ENCODE measurements around the gene CCBE1. TPM values are rescaled to one million over a fixed set of nuclear protein-coding genes. Genes with fewer than 3 reads are reported as not detected.

The CCBE1 gene
- polyA plus RNA-seq, 3 donors, result 0.23 to 1.0 (median 0.90) TPM

DNA sequence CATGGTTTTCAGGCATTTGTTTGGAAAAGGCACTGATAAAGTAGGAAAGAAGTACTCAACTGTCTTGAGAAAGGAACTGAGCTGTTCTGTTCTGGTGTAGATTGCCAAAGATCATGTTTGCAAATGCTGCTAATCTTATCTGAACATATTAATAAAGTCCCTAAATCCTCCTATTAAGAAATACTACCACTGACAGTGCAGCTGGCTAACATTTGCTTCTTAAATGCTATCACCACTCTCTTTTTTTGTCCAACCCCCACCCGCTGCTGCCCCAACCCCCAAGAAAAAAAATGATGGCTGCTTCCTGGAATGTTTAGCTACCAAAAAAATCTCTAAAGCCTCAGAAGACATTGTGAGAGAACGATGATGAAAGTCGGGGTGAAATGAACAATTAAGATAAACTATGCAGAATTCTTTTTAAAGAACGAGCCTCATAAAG is 130.7 kb downstream of the CCBE1 start:
- 40 to 54% (median 43%) methylated on average over 4 of the region's 4 CpGs for WGBS, 3 donors
- H3K27ac ChIP-seq (ENCODE audit: low read depth, low read length), result no peak overlapping the region

GRCh38 chr18:59565957-59566356 is 131.3 kb downstream of the CCBE1 start:
- no peak overlapping the region for H3K27ac ChIP-seq (ENCODE audit: low read depth, low read length)

DNA sequence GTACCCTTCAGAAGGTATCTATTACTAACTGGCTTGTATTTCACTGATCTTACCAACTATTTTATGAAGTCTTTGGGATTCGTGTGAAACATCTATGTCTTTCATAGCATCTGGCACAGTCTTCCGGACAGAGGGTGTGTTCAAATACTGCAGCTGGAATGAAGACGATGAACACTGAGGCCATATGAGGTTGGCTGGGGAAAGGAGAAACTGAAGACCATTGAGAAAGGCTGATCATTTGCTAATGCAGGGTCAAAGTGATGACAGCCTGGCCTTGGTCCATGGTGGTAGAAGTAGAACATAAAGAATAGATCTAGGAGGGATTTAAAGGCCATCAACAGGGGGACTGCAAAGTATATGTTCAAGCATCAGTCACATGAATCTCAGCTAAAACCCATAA is 132.7 kb downstream of the CCBE1 start:
- H3K27ac ChIP-seq (ENCODE audit: low read depth, low read length), result no peak overlapping the region
- 66 to 76% (median 70%) methylated on average over 3 of the region's 3 CpGs for WGBS, 3 donors

More at GRCh38 chr18:59565957-59566356, 131.3 kb downstream of the CCBE1 start:
- 67 to 71% (median 69%) methylated on average over 3 of the region's 3 CpGs for WGBS, 3 donors

DNA sequence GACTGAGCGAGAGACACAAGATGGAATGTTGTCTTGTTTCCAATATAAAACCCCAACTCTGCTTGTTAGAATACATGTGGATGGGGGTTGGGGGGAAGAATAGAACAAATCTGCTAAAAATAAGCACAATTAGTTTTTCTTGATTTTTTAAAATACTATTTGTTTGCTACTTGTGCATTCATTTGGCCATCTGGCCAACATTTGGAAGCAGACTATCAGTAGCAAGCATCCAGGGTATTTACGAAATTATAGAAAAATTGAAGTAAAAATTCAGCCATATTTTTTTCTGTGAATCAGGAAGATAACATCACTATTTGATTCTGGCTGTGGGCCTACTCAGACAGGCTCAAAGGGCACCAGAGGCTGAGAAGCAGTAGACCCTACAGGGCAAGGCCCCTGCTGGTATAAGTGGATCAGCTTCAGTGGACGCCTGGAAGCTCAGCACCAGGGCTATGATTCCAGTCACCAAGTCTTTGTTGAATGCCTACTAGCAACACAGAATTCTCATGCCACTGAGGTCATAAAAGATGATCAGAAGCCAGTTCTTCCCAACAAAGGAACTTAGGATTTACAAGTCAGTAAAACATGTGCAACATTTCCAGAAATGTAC is 133.9 kb downstream of the CCBE1 start:
- 81 to 91% (median 90%) methylated on average over 3 of the region's 3 CpGs for WGBS, 3 donors
- H3K27ac ChIP-seq (ENCODE audit: low read depth, low read length), result no peak overlapping the region

DNA sequence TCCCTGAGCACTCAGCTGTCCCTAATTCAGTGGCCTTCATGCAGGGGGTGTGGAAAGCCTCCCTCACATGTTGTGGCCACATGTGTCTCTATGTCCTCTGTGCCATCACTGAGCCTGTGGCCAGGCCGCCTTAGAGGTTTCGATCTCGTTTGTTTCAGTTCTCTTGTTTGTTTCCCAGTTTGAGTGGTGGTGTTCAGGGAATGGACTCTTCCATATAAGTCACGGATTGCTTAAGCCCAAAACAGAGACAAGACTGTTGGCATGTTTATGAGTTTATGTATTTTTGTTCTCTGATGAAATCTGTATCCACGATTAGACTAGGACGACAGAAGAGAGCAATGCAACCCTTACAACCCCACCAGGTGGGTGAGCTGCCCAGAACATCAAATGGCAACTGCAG is 134.5 kb downstream of the CCBE1 start:
- no peak overlapping the region for H3K27ac ChIP-seq (ENCODE audit: low read depth, low read length)
- WGBS, 3 donors, result 71 to 78% (median 77%) methylated on average over 6 of the region's 6 CpGs

GRCh38 chr18:59561612-59562011 is 135.6 kb downstream of the CCBE1 start:
- H3K27ac ChIP-seq (ENCODE audit: low read depth, low read length), result no peak overlapping the region
- WGBS, 3 donors, result 49 to 92% (median 84%) methylated on average over 5 of the region's 5 CpGs

- 76 to 88% (median 87%) methylated on average over 7 of the region's 7 CpGs for WGBS, 3 donors
- H3K27ac ChIP-seq (ENCODE audit: low read depth, low read length), result no peak overlapping the region
Measured at GRCh38 chr18:59560556-59560955, 136.7 kb downstream of the CCBE1 start.

DNA sequence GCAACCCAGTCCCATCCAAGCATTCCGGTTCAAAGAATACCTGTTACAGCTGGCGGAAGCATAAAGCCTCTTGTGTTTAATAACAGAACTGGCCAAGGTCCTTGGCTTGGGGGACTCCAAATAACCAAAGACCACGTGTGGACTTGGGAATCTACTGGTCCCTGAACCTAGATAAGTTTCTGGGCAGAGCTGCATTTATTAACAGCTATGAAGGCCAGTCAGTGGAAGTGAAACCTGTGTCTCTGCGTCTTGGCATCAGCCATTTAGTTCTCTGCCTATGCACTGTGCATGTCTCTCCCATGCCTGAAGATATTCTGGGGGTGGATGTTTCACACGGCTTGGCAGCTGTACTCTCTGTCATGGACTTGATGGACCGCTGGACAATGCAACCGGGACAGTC is 137.7 kb downstream of the CCBE1 start:
- H3K27ac ChIP-seq (ENCODE audit: low read depth, low read length), result no peak overlapping the region
- WGBS, 3 donors, result 74 to 87% (median 83%) methylated on average over 7 of the region's 7 CpGs

GRCh38 chr18:59555995-59556659 is 141.1 kb downstream of the CCBE1 start:
- H3K27ac ChIP-seq (ENCODE audit: low read depth, low read length), result no peak overlapping the region
- 54 to 62% (median 60%) methylated on average over 7 of the region's 7 CpGs for WGBS, 3 donors

DNA sequence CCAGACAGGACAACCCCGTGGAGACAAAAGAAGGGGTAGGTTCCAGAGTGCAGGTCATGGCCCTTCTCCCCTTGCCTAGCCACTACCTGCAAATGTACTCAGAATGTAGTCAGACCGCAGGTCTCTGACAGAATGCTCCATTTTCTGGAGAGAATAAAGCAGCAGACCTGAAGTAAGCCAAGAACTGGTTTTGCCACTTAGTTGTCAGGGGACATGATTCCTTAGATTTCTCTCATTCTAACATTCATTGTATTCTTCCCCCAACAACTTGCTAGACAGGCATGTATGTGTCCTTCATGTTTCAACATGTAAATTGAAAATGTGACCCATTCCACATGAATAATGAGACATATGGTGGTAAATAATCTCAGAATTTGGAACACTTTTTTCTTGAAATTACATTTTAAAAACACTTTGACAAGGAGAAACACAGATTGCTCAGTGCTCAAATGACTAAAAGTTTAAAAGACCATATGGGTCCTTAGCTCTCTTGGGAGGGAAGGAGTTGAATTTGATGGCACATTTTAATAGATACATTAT is 142.4 kb downstream of the CCBE1 start:
- 60 to 87% (median 80%) methylated on average over 2 of the region's 2 CpGs for WGBS, 3 donors
- no peak overlapping the region for H3K27ac ChIP-seq (ENCODE audit: low read depth, low read length)

DNA sequence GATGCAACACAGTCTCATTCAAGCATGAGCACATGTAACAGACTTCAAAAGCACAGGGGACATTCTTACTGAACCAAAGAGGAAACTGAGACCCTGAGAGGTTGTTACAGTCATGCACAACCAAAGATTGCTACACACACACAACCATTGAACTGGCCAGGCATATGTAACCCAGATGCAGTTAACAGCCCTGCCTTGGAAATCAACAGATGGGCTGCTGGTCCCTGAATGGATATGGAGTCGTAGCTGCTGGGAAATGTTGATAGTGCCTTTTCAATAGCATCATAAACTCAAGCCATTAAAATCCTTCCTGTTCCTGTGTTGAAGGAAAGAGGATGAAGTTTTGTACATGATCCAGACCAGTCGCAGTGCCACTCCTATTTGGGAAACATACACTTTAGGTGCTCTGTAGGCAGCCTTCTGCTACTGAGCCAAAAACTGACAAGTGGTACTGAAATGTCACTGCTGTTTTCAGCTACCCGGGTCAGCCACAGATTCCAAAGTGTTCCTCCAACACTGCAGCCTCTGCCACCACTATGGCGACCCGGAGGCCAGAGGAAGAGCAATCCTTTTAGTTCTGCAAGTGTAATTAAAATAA is 143.9 kb downstream of the CCBE1 start:
- WGBS, 3 donors, result 72 to 77% (median 73%) methylated on average over 5 of the region's 5 CpGs
- no peak overlapping the region for H3K27ac ChIP-seq (ENCODE audit: low read depth, low read length)

DNA sequence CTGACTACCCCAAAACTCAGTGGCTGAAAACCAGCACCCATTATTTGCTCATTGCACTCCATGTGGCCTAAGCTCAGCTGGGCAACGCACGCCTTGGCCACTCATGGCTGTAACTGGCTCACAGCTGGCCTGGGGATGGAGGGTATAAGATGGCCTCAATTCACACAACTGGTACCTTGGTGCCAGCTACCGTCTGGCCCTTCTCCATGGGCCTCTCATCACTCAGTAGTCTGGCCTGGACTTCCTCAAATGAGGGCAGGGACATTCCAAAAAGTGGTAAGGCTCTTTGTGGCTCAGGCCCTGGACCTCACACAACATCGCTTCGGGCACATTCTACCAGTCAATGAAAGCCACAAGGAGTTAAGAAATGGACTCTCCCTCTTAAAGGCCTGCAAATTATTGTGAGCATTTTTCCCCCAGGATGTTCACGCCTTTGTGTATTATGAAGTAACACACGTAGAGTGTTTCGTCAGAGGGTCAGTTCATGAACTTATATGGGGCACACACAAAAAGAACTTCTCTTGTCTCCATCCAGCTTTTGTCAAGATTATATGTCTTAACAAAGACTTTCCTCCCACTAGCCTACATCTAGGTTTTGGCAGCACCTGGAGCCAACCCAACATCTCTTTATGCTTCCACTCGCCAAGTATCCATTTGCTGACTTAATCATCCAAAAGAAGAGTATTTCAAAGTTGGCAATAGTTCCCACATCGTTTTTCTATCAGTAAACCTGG is 145.2 kb downstream of the CCBE1 start:
- no peak overlapping the region for H3K27ac ChIP-seq (ENCODE audit: low read depth, low read length)
- 76 to 77% (median 77%) methylated on average over 10 of the region's 10 CpGs for WGBS, 3 donors

- H3K27ac ChIP-seq (ENCODE audit: low read depth, low read length), result no peak overlapping the region
- 66 to 74% (median 72%) methylated on average over 4 of the region's 4 CpGs for WGBS, 3 donors
Measured at GRCh38 chr18:59550174-59550516, 147.1 kb downstream of the CCBE1 start.

DNA sequence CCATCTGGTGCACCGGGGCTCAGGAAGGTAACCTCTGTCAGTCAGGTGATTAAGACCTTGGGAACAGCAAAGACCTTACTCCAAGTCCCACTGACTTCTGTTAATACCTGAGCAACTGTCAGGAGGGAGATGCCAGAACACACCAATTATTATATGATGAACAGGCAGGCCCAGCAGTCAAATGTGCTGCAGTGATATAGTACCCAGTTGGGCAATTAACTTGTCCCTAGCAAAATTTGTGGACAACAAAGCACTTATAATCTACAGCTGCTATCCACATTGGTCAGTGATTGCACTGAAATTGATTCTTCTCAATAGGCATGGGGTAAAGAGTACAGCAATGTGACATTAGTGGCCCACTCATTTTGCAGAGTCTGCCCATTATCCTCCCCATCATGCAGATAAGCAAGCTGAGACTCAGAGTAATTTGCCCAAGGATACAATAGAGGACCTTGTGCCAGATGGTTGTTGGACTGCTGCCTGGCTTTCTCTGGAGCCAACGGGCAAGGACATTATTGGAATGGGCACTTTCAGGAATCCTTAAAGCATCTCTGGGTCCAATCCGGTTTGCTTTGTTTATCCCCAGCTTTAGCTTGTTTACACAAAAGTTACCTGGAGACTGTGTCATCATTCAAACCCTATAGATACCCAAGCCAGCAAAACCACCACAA is 147.6 kb downstream of the CCBE1 start:
- WGBS, 3 donors, result 31 to 46% (median 46%) methylated on average over 3 of the region's 3 CpGs
- no peak overlapping the region for H3K27ac ChIP-seq (ENCODE audit: low read depth, low read length)

GRCh38 chr18:59547581-59548182 is 149.5 kb downstream of the CCBE1 start:
- no peak overlapping the region for H3K27ac ChIP-seq (ENCODE audit: low read depth, low read length)
- WGBS, 3 donors, result 33 to 42% (median 35%) methylated on average over 11 of the region's 11 CpGs

DNA sequence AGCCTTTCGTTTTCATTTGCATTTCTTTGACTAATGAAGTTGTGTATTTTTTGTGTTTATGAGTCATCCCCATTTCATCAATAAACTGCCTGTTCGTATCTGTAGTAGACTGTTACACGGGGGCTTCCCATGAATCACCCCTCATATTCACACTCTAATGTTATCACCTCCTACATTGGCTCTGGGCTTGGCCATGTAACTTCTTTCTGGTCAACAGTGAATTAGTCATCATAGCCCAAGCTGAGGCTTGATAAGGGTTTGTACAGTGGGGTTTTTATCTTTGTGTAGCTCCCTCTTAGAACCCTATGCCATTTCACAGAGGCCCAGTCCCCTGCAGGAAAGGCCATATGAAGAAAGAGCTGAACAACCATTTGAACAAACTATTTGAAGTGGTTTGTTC is 151.0 kb downstream of the CCBE1 start:
- 69 to 72% (median 70%) methylated on average over 3 of the region's 3 CpGs for WGBS, 3 donors
- no peak overlapping the region for H3K27ac ChIP-seq (ENCODE audit: low read depth, low read length)

DNA sequence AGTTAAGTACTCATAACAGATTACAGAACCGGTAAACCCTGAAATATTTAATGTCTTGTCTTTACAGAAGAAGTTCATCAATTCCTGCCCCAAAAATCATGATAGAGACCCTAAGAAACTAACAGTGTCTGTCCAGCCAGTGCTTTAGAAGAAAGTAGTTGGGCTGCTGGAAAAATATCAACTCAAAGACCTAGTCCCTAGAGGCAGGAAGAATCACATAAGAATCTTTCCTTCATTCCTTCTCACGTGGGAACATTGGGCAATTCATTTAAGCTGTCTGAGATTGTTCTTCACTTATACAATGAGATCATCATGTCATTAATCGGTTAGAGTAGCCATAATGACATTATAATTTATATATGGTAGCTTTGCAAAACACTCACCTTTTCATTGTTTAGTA is 156.4 kb downstream of the CCBE1 start:
- WGBS, 3 donors, result 32 to 56% (median 49%) methylated on average over 3 of the region's 3 CpGs
- H3K27ac ChIP-seq (ENCODE audit: low read depth, low read length), result no peak overlapping the region

DNA sequence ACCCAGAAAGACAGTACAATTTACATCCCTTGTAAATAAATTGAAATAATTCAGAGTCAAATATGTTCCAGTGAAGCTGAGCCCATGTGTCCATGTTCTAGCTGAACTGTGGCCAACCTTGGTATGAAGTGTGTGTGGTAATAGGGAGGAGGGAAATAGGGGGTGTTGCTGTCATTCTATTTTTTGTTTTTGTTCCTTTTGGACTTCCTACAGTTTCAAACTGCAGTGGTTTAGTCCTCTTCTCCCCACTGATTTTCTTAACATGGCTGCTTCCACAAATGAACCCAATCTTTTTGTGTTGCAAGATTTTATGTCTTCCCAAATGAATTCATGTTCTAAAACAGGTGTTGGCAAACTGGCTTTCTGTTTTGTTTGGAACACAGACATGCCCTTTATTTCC is 156.9 kb downstream of the CCBE1 start:
- H3K27ac ChIP-seq (ENCODE audit: low read depth, low read length), result no peak overlapping the region

All from adipose tissue (tissue), 3 donors.